Endothelial cell of umbilical vein (primary cell): ENCODE data around the gene PRR7. TPM values are rescaled to one million over a fixed set of nuclear protein-coding genes. Genes with fewer than 3 reads are reported as not detected.

Experiments
- BruUV-seq: library from RNA; stranded (reverse); fragments of 400-500 nt; replicated peaks from 2 replicates; lab custom pipeline; 2021; lab: Mats Ljungman, UMichigan
- CTCF ChIA-PET: fragments of 300-600, 350-600 bp; sonication (Branson Sonifier 250); formaldehyde crosslinking; loops from one replicate; lab custom pipeline; 2021; ENCODE audit warnings: antibody characterized with exemption, inconsistent platforms; lab: Charles Lee
- POLR2A ChIA-PET: fragments of 300-600, 350-600 bp; sonication (Branson Sonifier 250); formaldehyde crosslinking; loops from one replicate; lab custom pipeline; 2021; ENCODE audit warnings: antibody characterized with exemption, inconsistent platforms; lab: Charles Lee
- DNase-seq: peaks from one replicate; pipeline ENCODE4 v3.0.0-alpha.2; 2011; ENCODE audit warnings: low read depth, low spot score
- FAIRE-seq: peaks from 2 replicates; lab custom pipeline; 2011; peaks lifted over from hg19 to GRCh38; lab: Jason Lieb, UNC
- H2AFZ ChIP-seq: 2 replicates; pipeline ENCODE4 v1.6.0; 2012; ENCODE audit warnings: low read depth, low read length, control low read depth, inconsistent platforms
- H3K27ac ChIP-seq: 2 replicates; pipeline ENCODE4 v1.5.1; 2011; ENCODE audit warnings: low read depth, mild to moderate bottlenecking, control low read depth, low read length, moderate library complexity; ENCODE audit not compliant: insufficient read depth
- H3K27me3 ChIP-seq, 2 experiments: 2 replicates each; pipeline versions ENCODE4 v1.6.0 to v1.6.1; 2011; ENCODE audit warnings: low read length in 2 of 2, mixed read lengths in 1 of 2; ENCODE audit not compliant: control insufficient read depth in 2 of 2, insufficient read depth in 2 of 2
- H3K36me3 ChIP-seq, 2 experiments: 2 replicates in 1 of 2; 3 replicates in 1 of 2; pipeline ENCODE4 v1.5.1; 2011; ENCODE audit warnings: low read length in 2 of 2, mild to moderate bottlenecking in 1 of 2, moderate library complexity in 1 of 2; ENCODE audit not compliant: control insufficient read depth in 2 of 2, insufficient read depth in 2 of 2; ENCODE audit errors: extremely low read depth in 1 of 2
- H3K4me1 ChIP-seq: 3 replicates; pipeline ENCODE4 v1.5.1; 2011; ENCODE audit warnings: mild to moderate bottlenecking, low read length; ENCODE audit not compliant: control insufficient read depth, insufficient read depth; ENCODE audit errors: extremely low read depth
- H3K4me2 ChIP-seq: 2 replicates; pipeline ENCODE4 v1.6.1; 2011; ENCODE audit warnings: low read length, control low read depth, mixed read lengths; ENCODE audit not compliant: insufficient read depth
- H3K4me3 ChIP-seq, 3 experiments: fragments of 200-600 bp in 1 of 3; sonication (generic), shearing (Covaris generic) in 1 of 3; replicated peaks in 1 of 3; 2 replicates each; pipeline ENCODE4 v1.5.1; 2011 to 2016; ENCODE audit warnings: control low read depth in 3 of 3, low read length in 3 of 3, mild to moderate bottlenecking in 2 of 3, inconsistent platforms in 1 of 3, low read depth in 1 of 3, moderate library complexity in 1 of 3; ENCODE audit not compliant: insufficient read depth in 1 of 3
- H3K79me2 ChIP-seq: 2 replicates; pipeline ENCODE4 v1.6.0; 2012; ENCODE audit warnings: low read length, inconsistent platforms; ENCODE audit not compliant: control insufficient read depth, insufficient read depth
- H3K9ac ChIP-seq: replicated peaks from 2 replicates; pipeline ENCODE3; 2011; ENCODE audit warnings: low read length, control low read depth; ENCODE audit not compliant: insufficient read depth; ENCODE audit errors: extremely low read depth
- H3K9me1 ChIP-seq: replicated peaks from 3 replicates; pipeline ENCODE4 v1.6.0; 2011; ENCODE audit warnings: mild to moderate bottlenecking, low read length; ENCODE audit not compliant: control insufficient read depth, insufficient read depth; ENCODE audit errors: extremely low read depth
- H3K9me3 ChIP-seq: replicated peaks from 2 replicates; pipeline ENCODE4 v1.5.1; 2012; ENCODE audit warnings: low read length, inconsistent platforms; ENCODE audit not compliant: control insufficient read depth, insufficient read depth
- H4K20me1 ChIP-seq: replicated peaks from 2 replicates; pipeline ENCODE3; 2011; ENCODE audit warnings: mild to moderate bottlenecking, low read length; ENCODE audit not compliant: control insufficient read depth, insufficient read depth; ENCODE audit errors: extremely low read depth
- EZH2 ChIP-seq: IDR thresholded peaks from 2 replicates; pipeline ENCODE4 v1.6.1; 2012; ENCODE audit warnings: borderline replicate concordance, low read depth, mild to moderate bottlenecking, moderate library complexity, low read length, inconsistent platforms; ENCODE audit not compliant: severe bottlenecking
- FOS ChIP-seq: IDR thresholded peaks from 2 replicates; pipeline ENCODE4 v1.6.1; 2011; ENCODE audit warnings: mild to moderate bottlenecking, low read length, moderate library complexity, borderline replicate concordance; ENCODE audit not compliant: insufficient read depth
- GATA2 ChIP-seq: IDR thresholded peaks from 2 replicates; pipeline ENCODE4 v1.7.0; 2011; ENCODE audit warnings: low read depth, mild to moderate bottlenecking, moderate library complexity, mixed read lengths, low read length; ENCODE audit not compliant: insufficient read length, insufficient read depth
- JUN ChIP-seq: IDR thresholded peaks from 2 replicates; pipeline ENCODE4 v1.6.1; 2011; ENCODE audit warnings: borderline replicate concordance, low read depth; ENCODE audit not compliant: insufficient read length, insufficient read depth
- POLR2A ChIP-seq: IDR thresholded peaks from 2 replicates; pipeline ENCODE4 v1.6.1; 2012; ENCODE audit warnings: low read depth, mild to moderate bottlenecking, control low read depth, low read length
- POLR2AphosphoS5 ChIP-seq: IDR thresholded peaks from 2 replicates; pipeline ENCODE4 v1.6.1; 2012; ENCODE audit warnings: low read depth, mild to moderate bottlenecking, control low read depth, low read length, moderate library complexity; ENCODE audit not compliant: insufficient read depth
- dilution Hi-C: fragments of 300-500 bp; cut with MboI; formaldehyde crosslinking; loops from one replicate; pipeline ENCODE4 v1.15.0; 2019; ENCODE audit warnings: low sequenced_read_pairs; ENCODE audit not compliant: extremely low pct_ligation_motif_present
- intact Hi-C: fragments of 100-400 bp; cut with micrococcal nuclease; formaldehyde crosslinking; loops from one replicate; pipeline ENCODE4 v1.10.0; 2022
- polyA plus RNA-seq, 4 experiments: library from polyadenylated mRNA; depleted of rRNA in 3 of 4; stranded (reverse) in 3 of 4; unstranded in 1 of 4; fragments of >200 nt; gene quantifications; 2 replicates each; pipeline versions ENCODE4 v1.2.1 to v1.2.3, GENCODE V29; 2011 to 2012; ENCODE audit warnings: missing spikeins in 1 of 4
- total RNA-seq: library from RNA; stranded (reverse); gene quantifications from 2 replicates; pipeline ENCODE4 v1.2.3, GENCODE V29; 2021
- TF ChIP-seq, protein P1 (sequence below): IDR thresholded peaks from 2 replicates; pipeline ENCODE4 v1.6.1; 2011; ENCODE audit not compliant: insufficient read depth, insufficient read length
- TF ChIP-seq, protein P2 (sequence below), 2 donors: IDR thresholded peaks; 1 replicate in 1 of 2; 2 replicates in 1 of 2; pipeline ENCODE4 v1.5.1; 2011; ENCODE audit warnings: low read length in 2 of 2, mild to moderate bottlenecking in 2 of 2, moderate library complexity in 2 of 2, control low read depth in 1 of 2, inconsistent platforms in 1 of 2, low read depth in 1 of 2; ENCODE audit not compliant: insufficient read depth in 1 of 2; ENCODE audit errors: extremely low read depth in 1 of 2

PRR7 gene
- total and polyA plus RNA-seq, 2 donors (not counting 3 experiments of a cell fraction or from before 2014, with no cell fraction given), result 6.5 to 6.6 TPM

- no peaks in the 10 kb centered on the region for H3K9me3 ChIP-seq
- ChIA-PET CTCF (no interaction called here), POLR2A (no interaction called here)
- no peak overlapping the region for H3K4me3 ChIP-seq
- TF ChIP-seq, protein P1, sequence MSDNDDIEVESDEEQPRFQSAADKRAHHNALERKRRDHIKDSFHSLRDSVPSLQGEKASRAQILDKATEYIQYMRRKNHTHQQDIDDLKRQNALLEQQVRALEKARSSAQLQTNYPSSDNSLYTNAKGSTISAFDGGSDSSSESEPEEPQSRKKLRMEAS, result no peak
- TF ChIP-seq GATA2, result no peak
- TF ChIP-seq POLR2A, result no peak
- TF ChIP-seq EZH2, result no peak
- TF ChIP-seq FOS, result no peak
- TF ChIP-seq, protein P2, sequence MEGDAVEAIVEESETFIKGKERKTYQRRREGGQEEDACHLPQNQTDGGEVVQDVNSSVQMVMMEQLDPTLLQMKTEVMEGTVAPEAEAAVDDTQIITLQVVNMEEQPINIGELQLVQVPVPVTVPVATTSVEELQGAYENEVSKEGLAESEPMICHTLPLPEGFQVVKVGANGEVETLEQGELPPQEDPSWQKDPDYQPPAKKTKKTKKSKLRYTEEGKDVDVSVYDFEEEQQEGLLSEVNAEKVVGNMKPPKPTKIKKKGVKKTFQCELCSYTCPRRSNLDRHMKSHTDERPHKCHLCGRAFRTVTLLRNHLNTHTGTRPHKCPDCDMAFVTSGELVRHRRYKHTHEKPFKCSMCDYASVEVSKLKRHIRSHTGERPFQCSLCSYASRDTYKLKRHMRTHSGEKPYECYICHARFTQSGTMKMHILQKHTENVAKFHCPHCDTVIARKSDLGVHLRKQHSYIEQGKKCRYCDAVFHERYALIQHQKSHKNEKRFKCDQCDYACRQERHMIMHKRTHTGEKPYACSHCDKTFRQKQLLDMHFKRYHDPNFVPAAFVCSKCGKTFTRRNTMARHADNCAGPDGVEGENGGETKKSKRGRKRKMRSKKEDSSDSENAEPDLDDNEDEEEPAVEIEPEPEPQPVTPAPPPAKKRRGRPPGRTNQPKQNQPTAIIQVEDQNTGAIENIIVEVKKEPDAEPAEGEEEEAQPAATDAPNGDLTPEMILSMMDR (IDR thresholded peaks at IDR 0.05; ENCODE audit: extremely low read depth in 1 of 2, insufficient read depth in 1 of 2, low read depth in 1 of 2, low read length in 2 of 2), result no peak
- no peak for TF ChIP-seq JUN
- no peak for TF ChIP-seq POLR2AphosphoS5
- peaks cover 11 to 44% of the 10 kb centered on the region in 2 experiments for H3K36me3 ChIP-seq
- H3K9me1 ChIP-seq, result no peaks in the 10 kb centered on the region
- no peak overlapping the region for H3K4me2 ChIP-seq
- no peak overlapping the region for H3K27ac ChIP-seq
- no peaks in the 10 kb centered on the region for H3K27me3 ChIP-seq
- peaks cover 4% of the 10 kb centered on the region for H3K79me2 ChIP-seq
- H2AFZ ChIP-seq, result no peak overlapping the region
- dilution Hi-C loops, result no loop called here
- DNase-seq (no peak), FAIRE-seq (no peak)
- no peaks in the 10 kb centered on the region for H4K20me1 ChIP-seq
- no peaks in the 10 kb centered on the region for H3K4me1 ChIP-seq
- no peak overlapping the region for H3K9ac ChIP-seq
- BruUV-seq, result no TSS peak
- intact Hi-C loops, result no loop called here
Observed at GRCh38 chr5:177483042-177483441, 36.4 kb downstream of the PRR7 start.
